Neural progenitor cell (in vitro differentiated cells): ENCODE measurements around the gene SCAI.

Source experiments
- EZH2 ChIP-seq: fragments of 200-600 bp; sonication (generic); IDR thresholded peaks from 2 replicates; pipeline ENCODE4 v1.6.1; 2017; ENCODE audit warnings: antibody characterized with exemption, mild to moderate bottlenecking, moderate library complexity
- TF ChIP-seq, protein P1 (sequence below): fragments of 200-600 bp; sonication (generic); IDR thresholded peaks from 2 replicates; pipeline ENCODE4 v1.5.1; 2017; ENCODE audit warnings: antibody characterized with exemption, mild to moderate bottlenecking

GRCh38 chr9:125172031-125172755 is 28.9 kb upstream of the SCAI start:
- no peak for TF ChIP-seq EZH2
- TF ChIP-seq, protein P1, sequence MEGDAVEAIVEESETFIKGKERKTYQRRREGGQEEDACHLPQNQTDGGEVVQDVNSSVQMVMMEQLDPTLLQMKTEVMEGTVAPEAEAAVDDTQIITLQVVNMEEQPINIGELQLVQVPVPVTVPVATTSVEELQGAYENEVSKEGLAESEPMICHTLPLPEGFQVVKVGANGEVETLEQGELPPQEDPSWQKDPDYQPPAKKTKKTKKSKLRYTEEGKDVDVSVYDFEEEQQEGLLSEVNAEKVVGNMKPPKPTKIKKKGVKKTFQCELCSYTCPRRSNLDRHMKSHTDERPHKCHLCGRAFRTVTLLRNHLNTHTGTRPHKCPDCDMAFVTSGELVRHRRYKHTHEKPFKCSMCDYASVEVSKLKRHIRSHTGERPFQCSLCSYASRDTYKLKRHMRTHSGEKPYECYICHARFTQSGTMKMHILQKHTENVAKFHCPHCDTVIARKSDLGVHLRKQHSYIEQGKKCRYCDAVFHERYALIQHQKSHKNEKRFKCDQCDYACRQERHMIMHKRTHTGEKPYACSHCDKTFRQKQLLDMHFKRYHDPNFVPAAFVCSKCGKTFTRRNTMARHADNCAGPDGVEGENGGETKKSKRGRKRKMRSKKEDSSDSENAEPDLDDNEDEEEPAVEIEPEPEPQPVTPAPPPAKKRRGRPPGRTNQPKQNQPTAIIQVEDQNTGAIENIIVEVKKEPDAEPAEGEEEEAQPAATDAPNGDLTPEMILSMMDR, result no peak
